Osteocyte (in vitro differentiated cells): Measurements from ENCODE around the gene HECTD3. TPM values are rescaled to one million over a fixed set of nuclear protein-coding genes. Genes with fewer than 3 reads are reported as not detected.

ENCODE experiments used
- DNase-seq: peaks from one replicate; pipeline ENCODE4 v3.0.0; 2021; ENCODE audit warnings: mixed read lengths; ENCODE audit not compliant: unreplicated experiment; ENCODE audit errors: extremely low spot score
- H3K27ac Mint-ChIP-seq: one replicate; pipeline ENCODE4 v1.8.0; 2021; ENCODE audit warnings: mild to moderate bottlenecking, mixed read lengths; ENCODE audit not compliant: unreplicated experiment
- H3K27me3 Mint-ChIP-seq: one replicate; pipeline ENCODE4 v1.8.0; 2021; ENCODE audit warnings: mixed read lengths; ENCODE audit not compliant: unreplicated experiment
- H3K36me3 Mint-ChIP-seq: one replicate; pipeline ENCODE4 v1.8.0; 2021; ENCODE audit warnings: mixed read lengths; ENCODE audit not compliant: unreplicated experiment
- H3K4me1 Mint-ChIP-seq: one replicate; pipeline ENCODE4 v1.8.0; 2021; ENCODE audit warnings: mixed read lengths; ENCODE audit not compliant: unreplicated experiment
- H3K4me3 Mint-ChIP-seq: one replicate; pipeline ENCODE4 v1.8.0; 2021; ENCODE audit warnings: mild to moderate bottlenecking, moderate library complexity, mixed read lengths; ENCODE audit not compliant: unreplicated experiment
- H3K9me3 Mint-ChIP-seq: one replicate; pipeline ENCODE4 v1.8.0; 2021; ENCODE audit warnings: mixed read lengths; ENCODE audit not compliant: unreplicated experiment
- CTCF ChIP-seq: fragments of 200-600 bp; sonication (generic); IDR thresholded peaks from 2 replicates; pipeline ENCODE4 v1.5.0; 2021; ENCODE audit warnings: antibody characterized with exemption, mild to moderate bottlenecking, moderate library complexity
- total RNA-seq: library from RNA; stranded (reverse); gene quantifications from 2 replicates; pipeline ENCODE4 v1.2.1, GENCODE V29; 2021

Gene HECTD3
- total RNA-seq, 1 donor from 2014 or later = 49.4 TPM

GRCh38 chr1:45026446-45026845, 15.3 kb upstream of the HECTD3 start:
- no peak for TF ChIP-seq CTCF
- peaks cover 39% of the 10 kb centered on the region for H3K27me3 Mint-ChIP-seq
- no peaks in the 10 kb centered on the region for H3K9me3 Mint-ChIP-seq
- H3K27ac Mint-ChIP-seq = no peak overlapping the region
- DNase-seq = no peak
- no peak overlapping the region for H3K4me3 Mint-ChIP-seq
- H3K36me3 Mint-ChIP-seq = no peaks in the 10 kb centered on the region
- H3K4me1 Mint-ChIP-seq = no peaks in the 10 kb centered on the region

DNA sequence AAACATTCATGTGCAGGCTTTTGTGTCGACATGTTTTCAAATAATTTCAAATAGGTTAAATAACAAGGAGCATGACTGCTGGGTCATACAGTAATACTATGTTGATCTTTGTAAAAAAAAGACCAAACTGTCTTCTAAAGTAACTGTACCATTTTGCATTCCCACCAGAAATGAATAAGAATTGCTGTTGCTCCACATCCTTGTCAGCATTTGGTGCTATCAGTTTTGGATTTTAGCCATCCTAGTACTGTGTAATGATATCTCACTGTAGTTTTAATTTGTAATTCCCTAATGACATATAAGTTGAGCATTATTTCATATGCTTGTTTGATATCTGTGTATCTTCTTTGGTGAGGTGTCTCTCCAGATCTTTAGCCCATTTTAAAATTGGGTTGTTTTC, 12.5 kb upstream of the HECTD3 start:
- H3K36me3 Mint-ChIP-seq = no peaks in the 10 kb centered on the region
- peaks cover 23% of the 10 kb centered on the region for H3K27me3 Mint-ChIP-seq
- DNase-seq = no peak
- H3K4me3 Mint-ChIP-seq = no peak overlapping the region
- H3K27ac Mint-ChIP-seq = no peak overlapping the region
- no peaks in the 10 kb centered on the region for H3K4me1 Mint-ChIP-seq
- no peaks in the 10 kb centered on the region for H3K9me3 Mint-ChIP-seq
- no peak for TF ChIP-seq CTCF

DNA sequence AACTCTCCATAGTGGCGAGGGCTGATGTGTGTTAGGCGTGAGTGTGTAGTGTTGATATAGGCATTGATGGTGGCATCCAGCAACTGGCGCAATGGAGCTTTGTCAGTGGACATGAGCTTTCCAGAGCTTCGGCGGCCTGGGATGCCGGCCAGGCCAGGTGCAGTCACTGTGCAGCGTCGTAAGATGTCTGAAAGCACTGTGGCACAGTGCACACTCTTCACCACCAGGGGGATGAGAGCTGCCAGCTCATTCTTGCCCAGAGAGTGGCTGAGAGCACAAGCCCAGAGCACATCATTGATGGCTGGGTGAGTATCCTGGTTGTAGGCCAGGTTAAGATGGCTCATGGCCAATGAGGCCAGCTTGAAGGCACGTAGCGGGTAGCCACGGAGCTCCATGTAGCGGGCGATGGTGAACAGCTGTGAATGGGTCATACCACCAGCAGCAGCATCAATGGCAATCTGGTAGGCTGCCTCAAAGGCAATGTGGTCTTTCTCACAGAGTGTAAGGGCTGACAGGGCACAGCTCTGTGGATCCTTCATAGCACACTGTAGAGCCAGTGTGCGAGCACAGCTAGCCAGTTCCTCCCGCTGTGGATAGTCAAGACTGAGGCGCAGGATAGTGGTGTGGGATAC, 7.6 kb upstream of the HECTD3 start:
- H3K9me3 Mint-ChIP-seq = no peaks in the 10 kb centered on the region
- H3K27ac Mint-ChIP-seq = no peak overlapping the region
- peaks cover 4% of the 10 kb centered on the region for H3K27me3 Mint-ChIP-seq
- peaks cover 9% of the 10 kb centered on the region for H3K36me3 Mint-ChIP-seq
- H3K4me3 Mint-ChIP-seq = no peak overlapping the region
- DNase-seq = peak; percentile 84
- peak; percentile 77 for TF ChIP-seq CTCF
- H3K4me1 Mint-ChIP-seq = peaks cover 11% of the 10 kb centered on the region

DNA sequence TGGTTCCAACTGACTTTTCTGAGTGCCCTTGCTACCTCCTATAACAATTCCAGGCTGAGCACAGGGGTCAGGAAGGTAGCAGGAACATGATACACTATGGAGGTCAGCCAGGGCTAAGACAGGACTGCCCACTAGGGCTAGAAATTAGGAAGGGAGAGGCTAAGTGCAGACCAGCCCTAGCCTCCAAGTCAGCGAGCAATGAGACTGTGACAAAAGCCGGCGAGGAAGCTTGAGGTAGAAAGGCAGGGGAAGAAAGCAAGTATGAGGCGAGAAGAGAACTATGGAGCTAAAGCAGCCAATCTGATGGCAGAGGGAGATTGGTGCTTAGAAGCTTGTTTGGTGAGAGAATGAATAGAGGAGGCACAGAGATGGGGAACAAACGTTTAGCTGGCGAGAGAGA, 5.6 kb upstream of the HECTD3 start:
- H3K9me3 Mint-ChIP-seq = no peaks in the 10 kb centered on the region
- peaks cover 24% of the 10 kb centered on the region for H3K4me1 Mint-ChIP-seq
- peak; percentile 23 for DNase-seq
- H3K27me3 Mint-ChIP-seq = no peaks in the 10 kb centered on the region
- peaks cover 9% of the 10 kb centered on the region for H3K36me3 Mint-ChIP-seq
- H3K27ac Mint-ChIP-seq = no peak overlapping the region
- H3K4me3 Mint-ChIP-seq = no peak overlapping the region
- TF ChIP-seq CTCF = no peak

GRCh38 chr1:45016090-45016697, 5.1 kb upstream of the HECTD3 start:
- TF ChIP-seq CTCF = no peak
- Mint-ChIP-seq H3K4me3 (no peak overlapping the region), H3K27me3 (no peaks in the 10 kb centered on the region), H3K9me3 (no peaks in the 10 kb centered on the region), H3K36me3 (peaks cover 9% of the 10 kb centered on the region), H3K27ac (no peak overlapping the region), H3K4me1 (peaks cover 29% of the 10 kb centered on the region)
- DNase-seq = peak; percentile 27
